GM23338 (cell line): ENCODE measurements around the gene GOLGA6C. TPM values are rescaled to one million over a fixed set of nuclear protein-coding genes. Genes with fewer than 3 reads are reported as not detected.

Experiments
- ATAC-seq: fragments of 200-7000 bp; cut with Tn5 transposase; 3 replicates; pipeline ENCODE4 v1.9.1; 2020
- DNase-seq: peaks from one replicate; pipeline ENCODE4 v3.0.0-alpha.2; 2015; ENCODE audit warnings: low spot score
- H2AFZ ChIP-seq: fragments of 200-600 bp; sonication (generic); 2 replicates; pipeline ENCODE4 v1.8.0; 2016; ENCODE audit warnings: antibody characterized with exemption, mild to moderate bottlenecking, moderate library complexity
- H3F3A ChIP-seq: fragments of 200-600 bp; sonication (generic); replicated peaks from 2 replicates; pipeline ENCODE4 v1.8.0; 2017; ENCODE audit warnings: antibody characterized with exemption, mixed run types, low read depth
- H3K27ac ChIP-seq: fragments of 200-600 bp; sonication (generic); 2 replicates; pipeline ENCODE4 v1.6.1; 2016; ENCODE audit warnings: low read depth
- H3K27me3 ChIP-seq: fragments of 200-600 bp; sonication (generic); 2 replicates; pipeline ENCODE4 v1.8.0; 2016; ENCODE audit warnings: mild to moderate bottlenecking, mixed run types, moderate library complexity; ENCODE audit not compliant: insufficient read depth
- H3K36me3 ChIP-seq: fragments of 200-600 bp; sonication (generic); 2 replicates; pipeline ENCODE4 v1.8.0; 2016; ENCODE audit warnings: mild to moderate bottlenecking; ENCODE audit not compliant: insufficient read depth
- H3K4me1 ChIP-seq: fragments of 200-600 bp; sonication (generic); 2 replicates; pipeline ENCODE4 v1.8.0; 2016; ENCODE audit warnings: mild to moderate bottlenecking, moderate library complexity; ENCODE audit not compliant: insufficient read depth
- H3K4me2 ChIP-seq: fragments of 200-600 bp; sonication (generic); 2 replicates; pipeline ENCODE4 v1.7.1; 2017; ENCODE audit warnings: mixed run types
- H3K4me3 ChIP-seq: fragments of 200-600 bp; sonication (generic); 2 replicates; pipeline ENCODE4 v1.6.1; 2016; ENCODE audit warnings: mixed run types
- H3K79me2 ChIP-seq: fragments of 200-600 bp; sonication (generic); replicated peaks from 2 replicates; pipeline ENCODE4 v1.8.0; 2017; ENCODE audit warnings: mild to moderate bottlenecking; ENCODE audit not compliant: insufficient read depth
- H3K9me2 ChIP-seq: fragments of 200-600 bp; sonication (generic); 2 replicates; pipeline ENCODE4 v1.8.0; 2017; ENCODE audit not compliant: insufficient read depth
- H4K20me1 ChIP-seq: fragments of 200-600 bp; sonication (generic); replicated peaks from 2 replicates; pipeline ENCODE4 v1.8.0; 2017; ENCODE audit warnings: mild to moderate bottlenecking; ENCODE audit not compliant: insufficient read depth
- H3K27ac Mint-ChIP-seq: 2 replicates; pipeline ENCODE4 v1.8.0; 2020; ENCODE audit warnings: inconsistent platforms, mild to moderate bottlenecking, moderate library complexity, mixed read lengths
- H3K27me3 Mint-ChIP-seq: 3 replicates; pipeline ENCODE4 v1.8.0; 2022; ENCODE audit warnings: low read depth, mild to moderate bottlenecking, moderate library complexity, mixed read lengths, inconsistent platforms; ENCODE audit not compliant: insufficient read depth, poor library complexity
- H3K36me3 Mint-ChIP-seq: 3 replicates; pipeline ENCODE4 v1.8.0; 2021; ENCODE audit warnings: low read depth, mild to moderate bottlenecking, inconsistent platforms, moderate library complexity, mixed read lengths
- H3K4me1 Mint-ChIP-seq: 3 replicates; pipeline ENCODE4 v1.8.0; 2020; ENCODE audit warnings: mild to moderate bottlenecking, inconsistent platforms, mixed read lengths
- H3K4me3 Mint-ChIP-seq: 3 replicates; pipeline ENCODE4 v1.8.0; 2021; ENCODE audit warnings: moderate library complexity, mild to moderate bottlenecking, inconsistent platforms, mixed read lengths
- H3K9me3 Mint-ChIP-seq: 3 replicates; pipeline ENCODE4 v1.8.0; 2020; ENCODE audit warnings: moderate library complexity, mild to moderate bottlenecking, inconsistent platforms, mixed read lengths
- CREB1 ChIP-seq: fragments of 250-450 bp; sonication (Bioruptor Pico); IDR thresholded peaks from 2 replicates; pipeline ENCODE4 v1.5.0; 2020; ENCODE audit warnings: low read depth, mild to moderate bottlenecking, moderate library complexity
- EZH2 ChIP-seq: fragments of 200-600 bp; sonication (generic); IDR thresholded peaks from one replicate; pipeline ENCODE4 v1.8.0; 2017; ENCODE audit warnings: antibody characterized with exemption, mild to moderate bottlenecking, low read depth; ENCODE audit not compliant: unreplicated experiment
- EZH2phosphoT487 ChIP-seq: fragments of 200-600 bp; sonication (generic); IDR thresholded peaks from one replicate; pipeline ENCODE4 v1.8.1; 2018; ENCODE audit warnings: antibody characterized with exemption; ENCODE audit not compliant: unreplicated experiment
- JUNB ChIP-seq: IDR thresholded peaks from one replicate; pipeline ENCODE4 v1.6.1; 2016; ENCODE audit warnings: antibody characterized with exemption; ENCODE audit not compliant: unreplicated experiment
- NANOG ChIP-seq: IDR thresholded peaks from 2 replicates; pipeline ENCODE4 v1.6.1; 2016; ENCODE audit warnings: antibody characterized with exemption, borderline replicate concordance
- STAT1 ChIP-seq: IDR thresholded peaks from one replicate; pipeline ENCODE4 v1.6.1; 2016; ENCODE audit warnings: antibody characterized with exemption; ENCODE audit not compliant: unreplicated experiment
- ZNF114 ChIP-seq: fragments of 250-450 bp; sonication (Bioruptor Pico); IDR thresholded peaks from 2 replicates; pipeline ENCODE4 v1.5.0; 2020; ENCODE audit warnings: mild to moderate bottlenecking, moderate library complexity
- ZNF331 ChIP-seq: fragments of 250-450 bp; sonication (Bioruptor Pico); IDR thresholded peaks from 2 replicates; pipeline ENCODE4 v1.5.0; 2020; ENCODE audit warnings: low read depth, mild to moderate bottlenecking, moderate library complexity
- polyA plus RNA-seq: library from polyadenylated mRNA; unstranded; fragments of >200 nt; fragmentation: Nextera tagmentation; extraction: Ambion mirVana; gene quantifications from 2 replicates; pipeline ENCODE4 v1.2.1, GENCODE V29; 2016
- total RNA-seq: library from RNA; depleted of rRNA; stranded (reverse); fragments of >200 nt; shearing (Covaris generic); gene quantifications from 2 replicates; pipeline ENCODE4 v1.2.3, GENCODE V29; 2014
- TF ChIP-seq, protein P1 (sequence below): IDR thresholded peaks from one replicate; pipeline ENCODE4 v1.6.1; 2018; ENCODE audit warnings: antibody characterized with exemption; ENCODE audit not compliant: unreplicated experiment
- TF ChIP-seq, protein P2 (sequence below): IDR thresholded peaks from 2 replicates; pipeline ENCODE4 v1.6.1; 2016; ENCODE audit warnings: antibody characterized with exemption
- TF ChIP-seq, protein P3 (sequence below): fragments of 250-450 bp; sonication (Bioruptor Pico); IDR thresholded peaks from 2 replicates; pipeline ENCODE4 v1.5.0; 2020; ENCODE audit warnings: mild to moderate bottlenecking, moderate library complexity
- TF ChIP-seq, protein P4 (sequence below), 2 experiments: fragments of 200-600 bp in 1 of 2; sonication (generic) in 1 of 2; conservative IDR thresholded peaks; 2 replicates each; pipeline versions ENCODE4 v1.5.1 to v1.6.1; 2016 to 2017; ENCODE audit warnings: antibody characterized with exemption in 2 of 2, low read depth in 2 of 2, mild to moderate bottlenecking in 2 of 2, moderate library complexity in 1 of 2

GOLGA6C gene
- total and polyA plus RNA-seq, 2 experiments from 2014 or later, result 0.34 to 1.3 TPM

DNA sequence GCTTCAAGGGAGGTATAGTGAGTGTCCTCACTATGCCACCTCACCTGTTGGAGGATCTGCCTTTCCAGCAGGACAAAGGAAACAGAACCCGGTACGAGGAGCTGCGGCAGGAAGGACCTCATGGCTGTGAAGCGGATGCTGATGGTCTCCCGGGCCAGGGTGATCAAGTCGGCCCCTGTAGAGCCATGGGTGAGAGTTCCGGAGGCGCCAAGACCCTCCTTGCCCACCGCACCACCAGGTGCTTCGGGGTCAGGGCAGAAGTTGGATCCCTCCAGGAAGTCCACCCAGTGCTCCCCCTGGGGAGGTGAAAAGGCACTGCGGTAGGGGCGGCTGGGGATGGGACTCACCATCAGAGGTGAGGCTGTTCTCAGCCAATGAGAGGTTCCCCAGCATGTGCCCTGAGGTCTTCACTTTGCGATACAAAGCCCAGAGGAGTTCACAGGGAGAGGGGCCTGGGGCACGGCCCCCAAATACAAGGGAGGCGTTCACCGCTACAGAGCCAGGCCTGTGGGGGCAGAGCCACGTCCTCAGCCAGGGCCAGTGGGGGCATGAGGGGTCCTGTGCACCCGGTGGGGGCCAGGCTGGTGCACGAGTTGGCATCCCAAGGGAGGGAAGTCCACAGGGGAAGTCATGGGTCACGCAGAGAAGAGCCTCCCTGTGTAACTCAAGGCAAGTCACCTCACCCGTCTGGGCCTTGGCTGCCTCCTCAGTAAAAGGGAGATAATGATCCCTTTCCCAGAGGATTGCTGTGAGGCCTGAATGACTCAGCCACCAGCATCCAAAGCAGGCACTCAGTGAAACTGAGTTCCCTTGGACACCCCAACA is 28.7 kb upstream of the GOLGA6C start:
- Histone ChIP-seq H3K4me3 (no peak overlapping the region), H3K36me3 (no peaks in the 10 kb centered on the region), H3K4me2 (no peak overlapping the region), H3K27ac (no peak overlapping the region), H3K79me2 (no peaks in the 10 kb centered on the region), H4K20me1 (no peaks in the 10 kb centered on the region), H3K9me2 (no peaks in the 10 kb centered on the region), H3K4me1 (no peaks in the 10 kb centered on the region), H3F3A (no peaks in the 10 kb centered on the region), H3K27me3 (no peaks in the 10 kb centered on the region), H2AFZ (no peak overlapping the region)
- H3K4me1 Mint-ChIP-seq, result peaks cover 15% of the 10 kb centered on the region
- ATAC-seq, result no peak
- H3K4me3 Mint-ChIP-seq, result no peak overlapping the region
- no peaks in the 10 kb centered on the region; the same call in 2 of the 3 replicates for H3K9me3 Mint-ChIP-seq
- TF ChIP-seq JUNB (no peak), ZNF114 (CRISPR knock-in tag) (no peak), EZH2 (no peak), EZH2phosphoT487 (no peak), NANOG (no peak), STAT1 (no peak), ZNF331 (CRISPR knock-in tag) (no peak), CREB1 (CRISPR knock-in tag) (no peak)
- TF ChIP-seq, protein P1, sequence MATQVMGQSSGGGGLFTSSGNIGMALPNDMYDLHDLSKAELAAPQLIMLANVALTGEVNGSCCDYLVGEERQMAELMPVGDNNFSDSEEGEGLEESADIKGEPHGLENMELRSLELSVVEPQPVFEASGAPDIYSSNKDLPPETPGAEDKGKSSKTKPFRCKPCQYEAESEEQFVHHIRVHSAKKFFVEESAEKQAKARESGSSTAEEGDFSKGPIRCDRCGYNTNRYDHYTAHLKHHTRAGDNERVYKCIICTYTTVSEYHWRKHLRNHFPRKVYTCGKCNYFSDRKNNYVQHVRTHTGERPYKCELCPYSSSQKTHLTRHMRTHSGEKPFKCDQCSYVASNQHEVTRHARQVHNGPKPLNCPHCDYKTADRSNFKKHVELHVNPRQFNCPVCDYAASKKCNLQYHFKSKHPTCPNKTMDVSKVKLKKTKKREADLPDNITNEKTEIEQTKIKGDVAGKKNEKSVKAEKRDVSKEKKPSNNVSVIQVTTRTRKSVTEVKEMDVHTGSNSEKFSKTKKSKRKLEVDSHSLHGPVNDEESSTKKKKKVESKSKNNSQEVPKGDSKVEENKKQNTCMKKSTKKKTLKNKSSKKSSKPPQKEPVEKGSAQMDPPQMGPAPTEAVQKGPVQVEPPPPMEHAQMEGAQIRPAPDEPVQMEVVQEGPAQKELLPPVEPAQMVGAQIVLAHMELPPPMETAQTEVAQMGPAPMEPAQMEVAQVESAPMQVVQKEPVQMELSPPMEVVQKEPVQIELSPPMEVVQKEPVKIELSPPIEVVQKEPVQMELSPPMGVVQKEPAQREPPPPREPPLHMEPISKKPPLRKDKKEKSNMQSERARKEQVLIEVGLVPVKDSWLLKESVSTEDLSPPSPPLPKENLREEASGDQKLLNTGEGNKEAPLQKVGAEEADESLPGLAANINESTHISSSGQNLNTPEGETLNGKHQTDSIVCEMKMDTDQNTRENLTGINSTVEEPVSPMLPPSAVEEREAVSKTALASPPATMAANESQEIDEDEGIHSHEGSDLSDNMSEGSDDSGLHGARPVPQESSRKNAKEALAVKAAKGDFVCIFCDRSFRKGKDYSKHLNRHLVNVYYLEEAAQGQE, result no peak
- TF ChIP-seq, protein P2, sequence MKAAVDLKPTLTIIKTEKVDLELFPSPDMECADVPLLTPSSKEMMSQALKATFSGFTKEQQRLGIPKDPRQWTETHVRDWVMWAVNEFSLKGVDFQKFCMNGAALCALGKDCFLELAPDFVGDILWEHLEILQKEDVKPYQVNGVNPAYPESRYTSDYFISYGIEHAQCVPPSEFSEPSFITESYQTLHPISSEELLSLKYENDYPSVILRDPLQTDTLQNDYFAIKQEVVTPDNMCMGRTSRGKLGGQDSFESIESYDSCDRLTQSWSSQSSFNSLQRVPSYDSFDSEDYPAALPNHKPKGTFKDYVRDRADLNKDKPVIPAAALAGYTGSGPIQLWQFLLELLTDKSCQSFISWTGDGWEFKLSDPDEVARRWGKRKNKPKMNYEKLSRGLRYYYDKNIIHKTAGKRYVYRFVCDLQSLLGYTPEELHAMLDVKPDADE, result no peak
- TF ChIP-seq, protein P3, sequence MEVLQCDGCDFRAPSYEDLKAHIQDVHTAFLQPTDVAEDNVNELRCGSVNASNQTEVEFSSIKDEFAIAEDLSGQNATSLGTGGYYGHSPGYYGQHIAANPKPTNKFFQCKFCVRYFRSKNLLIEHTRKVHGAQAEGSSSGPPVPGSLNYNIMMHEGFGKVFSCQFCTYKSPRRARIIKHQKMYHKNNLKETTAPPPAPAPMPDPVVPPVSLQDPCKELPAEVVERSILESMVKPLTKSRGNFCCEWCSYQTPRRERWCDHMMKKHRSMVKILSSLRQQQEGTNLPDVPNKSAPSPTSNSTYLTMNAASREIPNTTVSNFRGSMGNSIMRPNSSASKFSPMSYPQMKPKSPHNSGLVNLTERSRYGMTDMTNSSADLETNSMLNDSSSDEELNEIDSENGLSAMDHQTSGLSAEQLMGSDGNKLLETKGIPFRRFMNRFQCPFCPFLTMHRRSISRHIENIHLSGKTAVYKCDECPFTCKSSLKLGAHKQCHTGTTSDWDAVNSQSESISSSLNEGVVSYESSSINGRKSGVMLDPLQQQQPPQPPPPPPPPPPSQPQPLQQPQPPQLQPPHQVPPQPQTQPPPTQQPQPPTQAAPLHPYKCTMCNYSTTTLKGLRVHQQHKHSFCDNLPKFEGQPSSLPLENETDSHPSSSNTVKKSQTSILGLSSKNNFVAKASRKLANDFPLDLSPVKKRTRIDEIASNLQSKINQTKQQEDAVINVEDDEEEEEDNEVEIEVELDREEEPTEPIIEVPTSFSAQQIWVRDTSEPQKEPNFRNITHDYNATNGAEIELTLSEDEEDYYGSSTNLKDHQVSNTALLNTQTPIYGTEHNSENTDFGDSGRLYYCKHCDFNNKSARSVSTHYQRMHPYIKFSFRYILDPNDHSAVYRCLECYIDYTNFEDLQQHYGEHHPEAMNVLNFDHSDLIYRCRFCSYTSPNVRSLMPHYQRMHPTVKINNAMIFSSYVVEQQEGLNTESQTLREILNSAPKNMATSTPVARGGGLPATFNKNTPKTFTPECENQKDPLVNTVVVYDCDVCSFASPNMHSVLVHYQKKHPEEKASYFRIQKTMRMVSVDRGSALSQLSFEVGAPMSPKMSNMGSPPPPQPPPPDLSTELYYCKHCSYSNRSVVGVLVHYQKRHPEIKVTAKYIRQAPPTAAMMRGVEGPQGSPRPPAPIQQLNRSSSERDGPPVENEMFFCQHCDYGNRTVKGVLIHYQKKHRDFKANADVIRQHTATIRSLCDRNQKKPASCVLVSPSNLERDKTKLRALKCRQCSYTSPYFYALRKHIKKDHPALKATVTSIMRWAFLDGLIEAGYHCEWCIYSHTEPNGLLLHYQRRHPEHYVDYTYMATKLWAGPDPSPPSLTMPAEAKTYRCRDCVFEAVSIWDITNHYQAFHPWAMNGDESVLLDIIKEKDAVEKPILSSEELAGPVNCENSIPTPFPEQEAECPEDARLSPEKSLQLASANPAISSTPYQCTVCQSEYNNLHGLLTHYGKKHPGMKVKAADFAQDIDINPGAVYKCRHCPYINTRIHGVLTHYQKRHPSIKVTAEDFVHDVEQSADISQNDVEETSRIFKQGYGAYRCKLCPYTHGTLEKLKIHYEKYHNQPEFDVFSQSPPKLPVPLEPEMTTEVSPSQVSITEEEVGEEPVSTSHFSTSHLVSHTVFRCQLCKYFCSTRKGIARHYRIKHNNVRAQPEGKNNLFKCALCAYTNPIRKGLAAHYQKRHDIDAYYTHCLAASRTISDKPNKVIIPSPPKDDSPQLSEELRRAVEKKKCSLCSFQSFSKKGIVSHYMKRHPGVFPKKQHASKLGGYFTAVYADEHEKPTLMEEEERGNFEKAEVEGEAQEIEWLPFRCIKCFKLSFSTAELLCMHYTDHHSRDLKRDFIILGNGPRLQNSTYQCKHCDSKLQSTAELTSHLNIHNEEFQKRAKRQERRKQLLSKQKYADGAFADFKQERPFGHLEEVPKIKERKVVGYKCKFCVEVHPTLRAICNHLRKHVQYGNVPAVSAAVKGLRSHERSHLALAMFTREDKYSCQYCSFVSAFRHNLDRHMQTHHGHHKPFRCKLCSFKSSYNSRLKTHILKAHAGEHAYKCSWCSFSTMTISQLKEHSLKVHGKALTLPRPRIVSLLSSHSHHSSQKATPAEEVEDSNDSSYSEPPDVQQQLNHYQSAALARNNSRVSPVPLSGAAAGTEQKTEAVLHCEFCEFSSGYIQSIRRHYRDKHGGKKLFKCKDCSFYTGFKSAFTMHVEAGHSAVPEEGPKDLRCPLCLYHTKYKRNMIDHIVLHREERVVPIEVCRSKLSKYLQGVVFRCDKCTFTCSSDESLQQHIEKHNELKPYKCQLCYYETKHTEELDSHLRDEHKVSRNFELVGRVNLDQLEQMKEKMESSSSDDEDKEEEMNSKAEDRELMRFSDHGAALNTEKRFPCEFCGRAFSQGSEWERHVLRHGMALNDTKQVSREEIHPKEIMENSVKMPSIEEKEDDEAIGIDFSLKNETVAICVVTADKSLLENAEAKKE (CRISPR knock-in tag), result no peak
- TF ChIP-seq, protein P4, sequence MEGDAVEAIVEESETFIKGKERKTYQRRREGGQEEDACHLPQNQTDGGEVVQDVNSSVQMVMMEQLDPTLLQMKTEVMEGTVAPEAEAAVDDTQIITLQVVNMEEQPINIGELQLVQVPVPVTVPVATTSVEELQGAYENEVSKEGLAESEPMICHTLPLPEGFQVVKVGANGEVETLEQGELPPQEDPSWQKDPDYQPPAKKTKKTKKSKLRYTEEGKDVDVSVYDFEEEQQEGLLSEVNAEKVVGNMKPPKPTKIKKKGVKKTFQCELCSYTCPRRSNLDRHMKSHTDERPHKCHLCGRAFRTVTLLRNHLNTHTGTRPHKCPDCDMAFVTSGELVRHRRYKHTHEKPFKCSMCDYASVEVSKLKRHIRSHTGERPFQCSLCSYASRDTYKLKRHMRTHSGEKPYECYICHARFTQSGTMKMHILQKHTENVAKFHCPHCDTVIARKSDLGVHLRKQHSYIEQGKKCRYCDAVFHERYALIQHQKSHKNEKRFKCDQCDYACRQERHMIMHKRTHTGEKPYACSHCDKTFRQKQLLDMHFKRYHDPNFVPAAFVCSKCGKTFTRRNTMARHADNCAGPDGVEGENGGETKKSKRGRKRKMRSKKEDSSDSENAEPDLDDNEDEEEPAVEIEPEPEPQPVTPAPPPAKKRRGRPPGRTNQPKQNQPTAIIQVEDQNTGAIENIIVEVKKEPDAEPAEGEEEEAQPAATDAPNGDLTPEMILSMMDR (conservative IDR thresholded peaks at IDR 0.05; ENCODE audit: low read depth in 2 of 2), result no peak
- H3K27ac Mint-ChIP-seq, result no peak overlapping the region
- no peak for DNase-seq
- H3K36me3 Mint-ChIP-seq, result peaks cover 2% of the 10 kb centered on the region; the same call in 1 of the 3 replicates
- H3K27me3 Mint-ChIP-seq, result peaks cover 15% of the 10 kb centered on the region
